ENCODE data around the gene KCNE4. TPM values are rescaled to one million over a fixed set of nuclear protein-coding genes. Genes with fewer than 3 reads are reported as not detected.

The KCNE4 gene
- total and polyA plus RNA-seq, 2 donors (not counting 1 experiment from before 2014, with no cell fraction given), result 17.8 to 25.3 TPM

DNA sequence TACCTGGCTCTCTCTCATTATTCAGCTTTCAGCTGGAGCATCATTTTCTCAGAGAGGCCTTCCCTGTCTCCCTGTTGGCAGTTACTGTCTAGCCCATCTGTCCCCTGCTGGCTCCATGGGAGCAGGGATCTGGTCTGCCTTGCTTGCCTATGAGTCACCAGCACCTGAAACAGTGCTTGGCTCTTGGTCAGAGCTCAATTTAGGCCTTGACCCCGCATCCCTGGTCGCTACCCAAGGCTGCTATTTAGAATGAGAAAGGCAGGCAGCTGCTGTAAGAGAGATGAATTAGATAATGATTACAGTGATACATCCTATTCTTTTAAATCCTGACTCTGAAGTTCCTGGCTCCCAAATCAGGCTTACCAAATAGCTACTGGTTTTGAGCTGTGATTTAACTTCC is 32.9 kb downstream of the KCNE4 start:
- DNase-seq (ENCODE audit: low read depth in 2 of 2), result peak in 1 of 2 donors; percentile 84
- Histone ChIP-seq H3K4me1 (ENCODE audit: control insufficient read depth, extremely low read depth, insufficient read depth, low read length) (no peaks in the 10 kb centered on the region), H3K27ac (ENCODE audit: insufficient read depth, low read length) (no peak overlapping the region), H3K4me3 (replicated peaks in 1 of 4; ENCODE audit: control extremely low read depth in 1 of 4, insufficient read depth in 1 of 4, low read depth in 3 of 4, low read length in 4 of 4) (no peak overlapping the region), H3K4me2 (ENCODE audit: extremely low read depth, insufficient read depth, low read length) (no peak overlapping the region), H3K79me2 (ENCODE audit: control insufficient read depth, insufficient read depth, low read length) (no peaks in the 10 kb centered on the region), H3K9me3 (ENCODE audit: control insufficient read depth, insufficient read depth, low read depth, low read length) (no peaks in the 10 kb centered on the region), H3K27me3 (ENCODE audit: control insufficient read depth, insufficient read depth, low read length) (no peaks in the 10 kb centered on the region), H4K20me1 (ENCODE audit: control insufficient read depth, extremely low read depth, insufficient read depth, low read length) (no peaks in the 10 kb centered on the region), H2AFZ (ENCODE audit: low read length) (no peak overlapping the region), H3K9ac (ENCODE audit: insufficient read depth, low read length) (no peak overlapping the region), H3K36me3 (ENCODE audit: control insufficient read depth, insufficient read depth, low read length) (no peaks in the 10 kb centered on the region)
- no peak for TF ChIP-seq EZH2 (IDR thresholded peaks at IDR 0.05; ENCODE audit: low read length, missing control alignments)
- TF ChIP-seq, protein P1, sequence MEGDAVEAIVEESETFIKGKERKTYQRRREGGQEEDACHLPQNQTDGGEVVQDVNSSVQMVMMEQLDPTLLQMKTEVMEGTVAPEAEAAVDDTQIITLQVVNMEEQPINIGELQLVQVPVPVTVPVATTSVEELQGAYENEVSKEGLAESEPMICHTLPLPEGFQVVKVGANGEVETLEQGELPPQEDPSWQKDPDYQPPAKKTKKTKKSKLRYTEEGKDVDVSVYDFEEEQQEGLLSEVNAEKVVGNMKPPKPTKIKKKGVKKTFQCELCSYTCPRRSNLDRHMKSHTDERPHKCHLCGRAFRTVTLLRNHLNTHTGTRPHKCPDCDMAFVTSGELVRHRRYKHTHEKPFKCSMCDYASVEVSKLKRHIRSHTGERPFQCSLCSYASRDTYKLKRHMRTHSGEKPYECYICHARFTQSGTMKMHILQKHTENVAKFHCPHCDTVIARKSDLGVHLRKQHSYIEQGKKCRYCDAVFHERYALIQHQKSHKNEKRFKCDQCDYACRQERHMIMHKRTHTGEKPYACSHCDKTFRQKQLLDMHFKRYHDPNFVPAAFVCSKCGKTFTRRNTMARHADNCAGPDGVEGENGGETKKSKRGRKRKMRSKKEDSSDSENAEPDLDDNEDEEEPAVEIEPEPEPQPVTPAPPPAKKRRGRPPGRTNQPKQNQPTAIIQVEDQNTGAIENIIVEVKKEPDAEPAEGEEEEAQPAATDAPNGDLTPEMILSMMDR (conservative IDR thresholded peaks at IDR 0.05 in 1 of 2, IDR thresholded peaks at IDR 0.05 in 1 of 2; ENCODE audit: low read depth in 1 of 2, low read length in 2 of 2), result no peak

DNA sequence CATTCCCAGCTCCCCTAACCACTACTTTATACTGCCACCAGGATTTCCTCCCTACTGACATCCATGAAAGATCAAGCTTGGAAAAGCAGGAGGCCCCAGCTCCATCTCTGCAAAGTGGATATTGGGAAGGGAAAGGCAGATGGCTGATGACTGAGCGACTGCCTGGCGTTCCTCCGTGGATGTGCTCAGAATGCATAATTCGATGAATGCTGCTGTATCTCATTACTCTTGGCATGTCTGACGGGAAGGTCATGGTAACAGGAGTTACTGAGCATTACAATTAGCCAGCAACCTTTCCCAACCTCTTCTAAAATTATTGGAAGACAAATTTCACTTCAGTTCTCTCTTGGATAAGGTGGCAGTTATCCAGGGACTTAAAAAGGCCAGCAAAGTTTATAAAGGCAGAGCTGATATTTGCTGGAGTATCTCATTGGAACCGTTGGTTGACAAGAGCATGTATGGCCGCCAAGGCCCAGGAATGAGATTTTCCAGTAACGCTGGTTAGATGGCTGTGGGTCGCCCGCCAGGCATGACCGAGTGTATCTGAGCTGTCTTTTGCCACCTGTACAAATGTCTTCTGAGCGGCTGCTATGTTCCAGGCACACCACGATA is 34.5 kb downstream of the KCNE4 start:
- Histone ChIP-seq H3K9ac (ENCODE audit: insufficient read depth, low read length) (no peak overlapping the region), H4K20me1 (ENCODE audit: control insufficient read depth, extremely low read depth, insufficient read depth, low read length) (no peaks in the 10 kb centered on the region), H3K36me3 (ENCODE audit: control insufficient read depth, insufficient read depth, low read length) (no peaks in the 10 kb centered on the region), H2AFZ (ENCODE audit: low read length) (no peak overlapping the region), H3K4me3 (replicated peaks in 1 of 4; ENCODE audit: control extremely low read depth in 1 of 4, insufficient read depth in 1 of 4, low read depth in 3 of 4, low read length in 4 of 4) (no peak overlapping the region), H3K4me1 (ENCODE audit: control insufficient read depth, extremely low read depth, insufficient read depth, low read length) (no peaks in the 10 kb centered on the region), H3K4me2 (ENCODE audit: extremely low read depth, insufficient read depth, low read length) (no peak overlapping the region), H3K27ac (ENCODE audit: insufficient read depth, low read length) (no peak overlapping the region), H3K79me2 (ENCODE audit: control insufficient read depth, insufficient read depth, low read length) (no peaks in the 10 kb centered on the region), H3K9me3 (ENCODE audit: control insufficient read depth, insufficient read depth, low read depth, low read length) (no peaks in the 10 kb centered on the region), H3K27me3 (ENCODE audit: control insufficient read depth, insufficient read depth, low read length) (no peaks in the 10 kb centered on the region)
- DNase-seq (ENCODE audit: low read depth in 2 of 2), result peak in 1 of 2 donors; percentile 70
- no peak for TF ChIP-seq EZH2 (IDR thresholded peaks at IDR 0.05; ENCODE audit: low read length, missing control alignments)
- TF ChIP-seq, protein P1 (conservative IDR thresholded peaks at IDR 0.05 in 1 of 2, IDR thresholded peaks at IDR 0.05 in 1 of 2; ENCODE audit: low read depth in 1 of 2, low read length in 2 of 2), result no peak

DNA sequence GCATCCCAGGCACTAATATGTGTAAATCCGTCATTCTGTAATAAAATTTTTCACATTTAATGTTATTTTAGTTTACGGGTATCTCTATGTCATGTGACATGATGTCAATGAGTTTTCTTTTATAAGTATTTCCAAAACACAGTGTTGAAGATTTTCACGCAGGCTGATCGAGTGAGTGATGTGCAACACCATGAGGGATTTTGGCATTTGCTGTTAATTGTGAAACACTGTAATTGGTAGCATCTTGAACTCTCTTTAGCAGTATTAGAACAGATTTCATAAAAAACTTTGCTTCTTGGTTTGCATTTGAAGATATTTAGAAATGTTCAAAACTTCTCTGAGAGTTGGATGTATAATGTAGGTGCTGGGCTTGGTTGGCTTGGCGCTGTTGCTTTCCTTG is 35.5 kb downstream of the KCNE4 start:
- Histone ChIP-seq H3K27ac (ENCODE audit: insufficient read depth, low read length) (no peak overlapping the region), H3K27me3 (ENCODE audit: control insufficient read depth, insufficient read depth, low read length) (no peaks in the 10 kb centered on the region), H3K36me3 (ENCODE audit: control insufficient read depth, insufficient read depth, low read length) (no peaks in the 10 kb centered on the region), H3K4me3 (replicated peaks in 1 of 4; ENCODE audit: control extremely low read depth in 1 of 4, insufficient read depth in 1 of 4, low read depth in 3 of 4, low read length in 4 of 4) (no peak overlapping the region), H3K4me1 (ENCODE audit: control insufficient read depth, extremely low read depth, insufficient read depth, low read length) (no peaks in the 10 kb centered on the region), H3K9ac (ENCODE audit: insufficient read depth, low read length) (no peak overlapping the region), H3K9me3 (ENCODE audit: control insufficient read depth, insufficient read depth, low read depth, low read length) (no peaks in the 10 kb centered on the region), H2AFZ (ENCODE audit: low read length) (no peak overlapping the region), H3K79me2 (ENCODE audit: control insufficient read depth, insufficient read depth, low read length) (no peaks in the 10 kb centered on the region), H4K20me1 (ENCODE audit: control insufficient read depth, extremely low read depth, insufficient read depth, low read length) (no peaks in the 10 kb centered on the region), H3K4me2 (ENCODE audit: extremely low read depth, insufficient read depth, low read length) (no peak overlapping the region)
- TF ChIP-seq EZH2 (IDR thresholded peaks at IDR 0.05; ENCODE audit: low read length, missing control alignments), result no peak
- TF ChIP-seq, protein P1 (conservative IDR thresholded peaks at IDR 0.05 in 1 of 2, IDR thresholded peaks at IDR 0.05 in 1 of 2; ENCODE audit: low read depth in 1 of 2, low read length in 2 of 2), result no peak
- no peak for DNase-seq (ENCODE audit: low read depth in 2 of 2)

All from fibroblast of lung (primary cell).